Suprapubic skin (tissue), 4 donors: ENCODE measurements around the gene PANK3. TPM values are rescaled to one million over a fixed set of nuclear protein-coding genes. Genes with fewer than 3 reads are reported as not detected.
"Not testable (repeated sequence)": the region's sequence is repeated elsewhere in the genome, so short reads cannot be mapped to it uniquely, and the experiment has no call there.

ENCODE experiments used
- DNase-seq, 2 donors: peaks; one replicate each; pipeline ENCODE4 v3.0.0-alpha.2; 2019; ENCODE audit warnings: low spot score in 2 of 2
- H3K27ac ChIP-seq: fragments of 200-600 bp; sonication (generic); one replicate; pipeline ENCODE4 v1.5.1; 2019
- H3K27me3 ChIP-seq: fragments of 200-600 bp; sonication (generic); one replicate; pipeline ENCODE4 v1.5.1; 2019
- H3K36me3 ChIP-seq: fragments of 200-600 bp; sonication (generic); one replicate; pipeline ENCODE4 v1.5.1; 2019
- H3K4me1 ChIP-seq: fragments of 200-600 bp; sonication (generic); one replicate; pipeline ENCODE4 v1.5.1; 2019
- H3K4me3 ChIP-seq: fragments of 200-600 bp; sonication (generic); one replicate; pipeline ENCODE4 v1.5.1; 2019; ENCODE audit warnings: mild to moderate bottlenecking
- H3K9me3 ChIP-seq: fragments of 200-600 bp; sonication (generic); one replicate; pipeline ENCODE4 v1.5.1; 2019
- CTCF ChIP-seq, 2 donors: fragments of 200-600 bp in 1 of 2; fragments of 450-650 bp in 1 of 2; sonication (generic) in 1 of 2; IDR thresholded peaks; one replicate each; pipeline ENCODE4 v1.5.1; 2016 to 2019; ENCODE audit warnings: antibody characterized with exemption in 2 of 2, mild to moderate bottlenecking in 1 of 2, moderate library complexity in 1 of 2
- EP300 ChIP-seq: sonication (generic); formaldehyde crosslinking; IDR thresholded peaks from one replicate; pipeline ENCODE4 v1.6.1; 2017; ENCODE audit warnings: antibody characterized with exemption
- POLR2A ChIP-seq, 2 donors: fragments of 450-650 bp; IDR thresholded peaks; one replicate each; pipeline ENCODE4 v1.6.1; 2017; ENCODE audit warnings: antibody characterized with exemption in 2 of 2, mild to moderate bottlenecking in 2 of 2, moderate library complexity in 2 of 2
- POLR2AphosphoS5 ChIP-seq, 3 donors: sonication (generic); formaldehyde crosslinking; IDR thresholded peaks; one replicate each; pipeline ENCODE4 v1.6.1; 2017; ENCODE audit warnings: antibody characterized with exemption in 3 of 3
- WGBS: methylation state at CpG from one replicate; pipeline ENCODE4 v1.1.5; 2018; 5-methylcytosine and 5-hydroxymethylcytosine counted together
- total RNA-seq, 4 donors: library from RNA; depleted of rRNA; stranded (reverse); fragments of >200 nt; gene quantifications; one replicate each; pipeline ENCODE4 v1.1.0, GENCODE V29; 2016

Gene PANK3
- total RNA-seq, 4 donors from 2014 or later: 30.3 to 53.7 (median 35.0) TPM

- no peak for TF ChIP-seq POLR2A (IDR thresholded peaks at IDR 0.05)
- TF ChIP-seq POLR2AphosphoS5 (IDR thresholded peaks at IDR 0.05): no peak
- TF ChIP-seq CTCF (IDR thresholded peaks at IDR 0.05): no peak
- no peak for TF ChIP-seq EP300
- DNase-seq: no peak
- no peak overlapping the region for H3K27ac ChIP-seq
- no peaks in the 10 kb centered on the region for H3K9me3 ChIP-seq
- H3K4me3 ChIP-seq: no peak overlapping the region
- no peaks in the 10 kb centered on the region for H3K27me3 ChIP-seq
- H3K36me3 ChIP-seq: peaks cover 13% of the 10 kb centered on the region
- H3K4me1 ChIP-seq: no peaks in the 10 kb centered on the region
Measured at GRCh38 chr5:168550656-168551055, 28.5 kb downstream of the PANK3 start.

GRCh38 chr5:168549554-168549953 lies 29.6 kb downstream of the PANK3 start:
- DNase-seq: no peak
- WGBS: 94% methylated on average over 7 of the region's 7 CpGs
- peaks cover 13% of the 10 kb centered on the region for H3K36me3 ChIP-seq

GRCh38 chr5:168537176-168537575 lies 42.0 kb downstream of the PANK3 start:
- no peak for TF ChIP-seq EP300
- no peak for TF ChIP-seq CTCF (IDR thresholded peaks at IDR 0.05)
- TF ChIP-seq POLR2AphosphoS5 (IDR thresholded peaks at IDR 0.05): no peak
- no peak for TF ChIP-seq POLR2A (IDR thresholded peaks at IDR 0.05)
- no peak overlapping the region for H3K27ac ChIP-seq
- 60% methylated on average over 2 of the region's 2 CpGs for WGBS
- H3K27me3 ChIP-seq: no peaks in the 10 kb centered on the region
- no peaks in the 10 kb centered on the region for H3K4me1 ChIP-seq
- no peaks in the 10 kb centered on the region for H3K9me3 ChIP-seq
- no peak overlapping the region for H3K4me3 ChIP-seq
- H3K36me3 ChIP-seq: no peaks in the 10 kb centered on the region
- no peak for DNase-seq

More at GRCh38 chr5:168549554-168549953, 29.6 kb downstream of the PANK3 start:
- no peak for TF ChIP-seq POLR2A (IDR thresholded peaks at IDR 0.05)
- TF ChIP-seq EP300: no peak
- TF ChIP-seq POLR2AphosphoS5 (IDR thresholded peaks at IDR 0.05): no peak
- no peak for TF ChIP-seq CTCF (IDR thresholded peaks at IDR 0.05)
- Histone ChIP-seq H3K9me3 (no peaks in the 10 kb centered on the region), H3K4me3 (no peak overlapping the region), H3K27ac (no peak overlapping the region), H3K27me3 (no peaks in the 10 kb centered on the region), H3K4me1 (no peaks in the 10 kb centered on the region)

- not testable (repeated sequence) for H3K9me3 ChIP-seq, H3K27ac ChIP-seq, DNase-seq, H3K36me3 ChIP-seq, H3K4me1 ChIP-seq, H3K4me3 ChIP-seq
- WGBS: 89% methylated on average over 7 of the region's 7 CpGs
- H3K27me3 ChIP-seq: peaks cover 24% of the 10 kb centered on the region
Measured at GRCh38 chr5:168534351-168534750, 44.8 kb downstream of the PANK3 start.

GRCh38 chr5:168531987-168532864 lies 46.9 kb downstream of the PANK3 start:
- TF ChIP-seq EP300: no peak
- TF ChIP-seq POLR2AphosphoS5 (IDR thresholded peaks at IDR 0.05): no peak
- no peak for TF ChIP-seq POLR2A (IDR thresholded peaks at IDR 0.05)
- TF ChIP-seq CTCF (IDR thresholded peaks at IDR 0.05): no peak
- H3K9me3 ChIP-seq: no peaks in the 10 kb centered on the region
- DNase-seq: no peak
- WGBS: 65% methylated on average over 6 of the region's 6 CpGs
- H3K36me3 ChIP-seq: no peaks in the 10 kb centered on the region
- peaks cover 11% of the 10 kb centered on the region for H3K4me1 ChIP-seq
- H3K27ac ChIP-seq: no peak overlapping the region
- H3K4me3 ChIP-seq: no peak overlapping the region
- peaks cover 32% of the 10 kb centered on the region for H3K27me3 ChIP-seq
